Measurements from ENCODE around the gene HIVEP2. TPM values are rescaled to one million over a fixed set of nuclear protein-coding genes. Genes with fewer than 3 reads are reported as not detected.

HIVEP2 gene
- total RNA-seq, 4 donors from 2014 or later = 8.6 to 19.3 (median 12.7) TPM

DNA sequence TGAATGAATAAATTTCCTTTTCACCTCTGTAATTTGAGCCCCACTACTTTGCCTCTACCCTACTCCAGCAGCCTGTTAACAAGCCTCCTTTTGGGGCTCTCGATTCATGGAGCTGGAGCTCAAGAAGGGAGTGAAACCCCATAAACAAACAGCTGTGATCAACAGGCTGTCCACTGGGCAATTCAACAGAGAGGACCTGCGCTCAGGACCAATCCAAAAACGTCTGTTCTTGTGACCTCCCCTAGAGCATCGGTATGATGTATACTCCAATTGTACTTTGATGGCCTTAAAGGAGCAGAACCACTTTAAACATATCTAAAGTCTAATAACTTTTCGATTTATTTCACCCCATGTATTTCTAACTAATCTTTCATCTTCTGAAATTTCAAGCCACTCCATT is 37.4 kb downstream of the HIVEP2 start:
- Histone ChIP-seq H3K36me3 (no peaks in the 10 kb centered on the region), H3K27ac (peak overlapping the region in 1 of 4 donors; percentile 10), H3K27me3 (no peaks in the 10 kb centered on the region), H3K9me3 (no peaks in the 10 kb centered on the region), H3K4me3 (no peak overlapping the region), H3K4me1 (peaks cover 0 to 8% (median 4%) of the 10 kb centered on the region in 3 donors)
- WGBS, 2 donors = 64 to 75% methylated on average over 5 of the region's 5 CpGs
- peak in 1 of 4 donors; percentile 9 for TF ChIP-seq POLR2A (IDR thresholded peaks at IDR 0.05)
- TF ChIP-seq CTCF (IDR thresholded peaks at IDR 0.05) = no peak
- DNase-seq = no peak
- intact Hi-C loops (cut with DNase I) = no loop called here

GRCh38 chr6:142906945-142907470 is 38.0 kb downstream of the HIVEP2 start:
- Histone ChIP-seq H3K27me3 (no peaks in the 10 kb centered on the region), H3K9me3 (no peaks in the 10 kb centered on the region), H3K27ac (peak overlapping the region in 1 of 4 donors; percentile 41), H3K4me1 (peaks cover 0 to 12% (median 4%) of the 10 kb centered on the region in 3 donors), H3K4me3 (no peak overlapping the region), H3K36me3 (no peaks in the 10 kb centered on the region)
- intact Hi-C loops (cut with DNase I) = no loop called here
- no peak for TF ChIP-seq POLR2A (IDR thresholded peaks at IDR 0.05)
- TF ChIP-seq CTCF (IDR thresholded peaks at IDR 0.05) = no peak
- 76 to 82% methylated on average over 4 of the region's 4 CpGs for WGBS, 2 donors
- DNase-seq = no peak

DNA sequence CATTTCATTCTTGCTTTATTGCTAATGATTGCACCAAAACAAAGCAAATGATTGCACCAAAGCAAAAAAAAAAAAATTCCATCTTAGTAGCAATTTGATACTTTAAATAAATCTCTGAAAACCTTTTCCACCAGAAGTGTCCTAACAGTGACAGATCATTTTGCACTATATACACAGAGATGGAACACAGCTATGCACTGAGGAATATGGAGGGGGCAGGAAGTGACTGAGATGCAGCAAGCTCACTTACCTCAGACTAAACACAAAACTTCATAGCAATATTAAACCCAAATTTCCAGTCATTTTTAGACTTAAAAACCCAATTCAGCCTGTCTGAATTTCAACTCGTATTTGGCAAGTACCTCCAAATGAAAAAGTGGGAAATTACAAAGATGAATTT is 41.2 kb downstream of the HIVEP2 start:
- intact Hi-C loops (cut with DNase I) = no loop called here
- Histone ChIP-seq H3K36me3 (no peaks in the 10 kb centered on the region), H3K27ac (no peak overlapping the region), H3K4me3 (no peak overlapping the region), H3K9me3 (no peaks in the 10 kb centered on the region), H3K27me3 (no peaks in the 10 kb centered on the region), H3K4me1 (peaks cover 0 to 36% (median 7%) of the 10 kb centered on the region in 3 donors)
- 69 to 77% methylated on average over 1 of the region's 1 CpG for WGBS, 2 donors
- TF ChIP-seq CTCF (IDR thresholded peaks at IDR 0.05) = no peak
- TF ChIP-seq POLR2A (IDR thresholded peaks at IDR 0.05) = no peak
- no peak for DNase-seq

GRCh38 chr6:142902636-142903053 is 42.3 kb downstream of the HIVEP2 start:
- no peak overlapping the region for H3K4me3 ChIP-seq
- intact Hi-C loops (cut with DNase I) = no loop called here
- no peaks in the 10 kb centered on the region for H3K27me3 ChIP-seq
- DNase-seq = no peak
- TF ChIP-seq POLR2A (IDR thresholded peaks at IDR 0.05) (peak in 1 of 4 donors; percentile 29), CTCF (IDR thresholded peaks at IDR 0.05) (no peak)
- H3K9me3 ChIP-seq = no peaks in the 10 kb centered on the region
- WGBS, 2 donors = 31 to 46% methylated on average over 4 of the region's 4 CpGs
- peak overlapping the region in 3 of 4 donors; percentile 30 to 60 (median 49) for H3K27ac ChIP-seq
- H3K4me1 ChIP-seq = peaks cover 0 to 43% (median 7%) of the 10 kb centered on the region in 3 donors
- H3K36me3 ChIP-seq = no peaks in the 10 kb centered on the region

- no peak overlapping the region for H3K27ac ChIP-seq
- WGBS, 2 donors = 80 to 85% methylated on average over 6 of the region's 6 CpGs
- no peaks in the 10 kb centered on the region for H3K27me3 ChIP-seq
- H3K9me3 ChIP-seq = no peaks in the 10 kb centered on the region
- H3K4me1 ChIP-seq = peaks cover 0 to 43% (median 7%) of the 10 kb centered on the region in 3 donors
- intact Hi-C loops (cut with DNase I) = no loop called here
- DNase-seq = no peak
- H3K4me3 ChIP-seq = no peak overlapping the region
- H3K36me3 ChIP-seq = no peaks in the 10 kb centered on the region
- TF ChIP-seq CTCF (IDR thresholded peaks at IDR 0.05) = no peak
- TF ChIP-seq POLR2A (IDR thresholded peaks at IDR 0.05) = no peak
Observed at GRCh38 chr6:142901611-142902010, 43.4 kb downstream of the HIVEP2 start.

All from esophagus squamous epithelium (tissue), 5 donors.